Colonic mucosa (tissue), 4 donors: ENCODE data around the gene DERA. TPM values are rescaled to one million over a fixed set of nuclear protein-coding genes. Genes with fewer than 3 reads are reported as not detected.

Experiments used
- DNase-seq: peaks from one replicate; pipeline ENCODE4 v3.0.0-alpha.2; 2020
- H3K27ac ChIP-seq: fragments of 200-600 bp; one replicate; pipeline ENCODE4 v1.8.0; 2021
- H3K27me3 ChIP-seq: fragments of 200-600 bp; one replicate; pipeline ENCODE4 v1.8.0; 2021
- H3K36me3 ChIP-seq: fragments of 200-600 bp; one replicate; pipeline ENCODE4 v1.8.0; 2021
- H3K4me1 ChIP-seq: fragments of 200-600 bp; one replicate; pipeline ENCODE4 v1.8.0; 2021; ENCODE audit warnings: mild to moderate bottlenecking
- H3K4me3 ChIP-seq: fragments of 200-600 bp; one replicate; pipeline ENCODE4 v1.8.0; 2021
- H3K9ac ChIP-seq, 2 donors: one replicate each; pipeline ENCODE4 v1.7.0; 2013; ENCODE audit warnings: control low read depth in 2 of 2, low read depth in 2 of 2, low read length in 2 of 2
- H3K9me3 ChIP-seq: fragments of 200-600 bp; one replicate; pipeline ENCODE4 v1.8.0; 2021
- CTCF ChIP-seq: fragments of 200-600 bp; IDR thresholded peaks from one replicate; pipeline ENCODE4 v1.8.0; 2022; ENCODE audit warnings: antibody characterized with exemption, mild to moderate bottlenecking
- intact Hi-C: fragments of 100-400 bp; cut with DNase I; formaldehyde crosslinking; loops from one replicate; pipeline ENCODE4 v1.14.1; 2022
- total RNA-seq, 2 donors: library from RNA; stranded (reverse); fragmentation: NEBNext Ultra II Directional in 1 of 2; extraction: Animal tissue kit (Norgen Biotek cat#: 25700) in 1 of 2; gene quantifications; one replicate each; pipeline ENCODE4 v1.2.1, GENCODE V29; 2021
- donor health status: healthy.
- donor health status: DM: no; HTN: no; CAD: no.
- donor health status: DM: no; HTN: no; CAD: no.

Gene DERA
- total RNA-seq, 2 donors from 2014 or later, result 44.0 to 61.2 TPM

DNA sequence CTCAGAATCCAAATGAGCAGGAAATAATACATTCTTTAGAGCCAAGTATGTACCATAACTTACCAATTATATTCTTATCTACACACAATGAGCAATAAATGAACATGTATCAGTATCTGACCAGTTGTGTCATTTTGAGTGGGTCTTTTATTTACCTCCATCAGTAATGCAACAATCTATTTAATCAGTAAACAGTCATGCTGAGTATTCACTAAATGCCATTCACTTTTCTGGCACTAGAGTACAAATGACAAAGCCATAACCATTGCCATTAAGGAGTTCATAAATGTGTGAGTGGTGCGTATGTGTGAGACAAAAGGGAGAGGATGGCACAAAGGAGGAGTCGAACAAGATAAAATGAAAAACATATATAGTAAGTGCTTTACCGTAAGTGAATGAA, 30.4 kb upstream of the DERA start:
- intact Hi-C loops, result no loop called here
- H3K4me3 ChIP-seq, result no peak overlapping the region
- H3K27ac ChIP-seq, result no peak overlapping the region
- H3K36me3 ChIP-seq, result no peaks in the 10 kb centered on the region
- no peak overlapping the region for H3K9ac ChIP-seq
- no peaks in the 10 kb centered on the region for H3K9me3 ChIP-seq
- no peak for DNase-seq
- TF ChIP-seq CTCF, result no peak
- no peaks in the 10 kb centered on the region for H3K27me3 ChIP-seq
- H3K4me1 ChIP-seq, result peaks cover 7% of the 10 kb centered on the region

DNA sequence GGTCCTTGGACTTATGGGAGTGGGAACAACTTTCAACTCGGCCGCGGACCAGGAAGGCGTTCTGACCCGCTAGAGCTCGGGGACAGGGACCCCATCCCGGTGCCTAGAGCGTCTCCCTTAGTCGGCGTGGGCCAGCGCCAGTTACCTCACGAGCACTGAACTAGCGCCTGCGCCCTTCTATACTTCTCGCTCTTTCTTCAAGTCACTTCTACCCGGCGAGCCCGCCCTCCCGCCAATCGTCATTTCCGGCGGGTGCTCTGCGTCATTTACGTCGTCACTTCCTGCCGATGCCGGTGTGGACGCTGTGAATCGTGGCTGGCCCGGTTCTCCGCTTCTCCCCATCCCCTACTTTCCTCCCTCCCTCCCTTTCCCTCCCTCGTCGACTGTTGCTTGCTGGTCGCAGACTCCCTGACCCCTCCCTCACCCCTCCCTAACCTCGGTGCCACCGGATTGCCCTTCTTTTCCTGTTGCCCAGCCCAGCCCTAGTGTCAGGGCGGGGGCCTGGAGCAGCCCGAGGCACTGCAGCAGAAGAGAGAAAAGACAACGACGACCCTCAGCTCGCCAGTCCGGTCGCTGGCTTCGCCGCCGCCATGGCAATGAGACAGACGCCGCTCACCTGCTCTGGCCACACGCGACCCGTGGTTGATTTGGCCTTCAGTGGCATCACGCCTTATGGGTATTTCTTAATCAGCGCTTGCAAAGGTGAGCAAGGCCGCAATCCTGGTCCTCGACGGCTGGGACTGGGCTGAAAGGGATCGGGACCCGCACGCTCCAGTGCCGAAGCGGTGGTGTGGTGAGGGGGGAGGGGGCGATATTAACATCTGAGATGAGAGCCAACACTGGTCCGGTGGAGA, 28.8 kb upstream of the DERA start, which contains the start of gene STRAP:
TSS of gene STRAP (plus strand) at position 270 of the 854 bp plus-strand sequence. CDS start at position 591, 321 bp downstream.
- peak within 1 kb of the TSS; percentile 55 for H3K4me3 ChIP-seq
- H3K27me3 ChIP-seq, result no peaks in the 10 kb centered on the region
- peak within 1 kb of the TSS; percentile 97 to 98 for H3K9ac ChIP-seq
- no peaks in the 10 kb centered on the region for H3K9me3 ChIP-seq
- H3K36me3 ChIP-seq, result no peaks in the 10 kb centered on the region
- TF ChIP-seq CTCF, result no peak
- DNase-seq, result peak; percentile 98
- H3K27ac ChIP-seq, result peak within 1 kb of the TSS; percentile 94
- intact Hi-C loops, result no loop called here
- peaks cover 7% of the 10 kb centered on the region for H3K4me1 ChIP-seq

DNA sequence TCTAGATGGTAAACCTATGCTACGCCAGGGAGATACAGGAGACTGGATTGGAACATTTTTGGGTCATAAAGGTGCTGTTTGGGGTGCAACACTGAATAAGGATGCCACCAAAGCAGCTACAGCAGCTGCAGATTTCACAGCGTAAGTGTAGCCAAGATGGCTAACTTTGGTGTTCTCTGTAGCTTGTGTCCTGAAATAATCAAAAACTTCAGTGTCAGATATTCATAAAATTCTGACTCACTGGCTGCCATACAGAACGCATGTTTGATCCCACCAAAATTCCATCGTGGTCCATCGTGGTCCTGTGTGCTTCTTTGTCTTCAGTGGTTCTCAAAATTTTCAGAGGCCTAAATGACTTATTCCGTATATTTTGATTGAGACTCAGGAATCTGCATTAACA, 27.6 kb upstream of the DERA start:
- Histone ChIP-seq H3K9ac (peak overlapping the region in 1 of 2 donors; percentile 98), H3K27ac (no peak overlapping the region), H3K9me3 (no peaks in the 10 kb centered on the region), H3K36me3 (no peaks in the 10 kb centered on the region), H3K4me3 (peak overlapping the region; percentile 55), H3K4me1 (peaks cover 7% of the 10 kb centered on the region), H3K27me3 (no peaks in the 10 kb centered on the region)
- DNase-seq, result no peak
- no peak for TF ChIP-seq CTCF
- intact Hi-C loops, result no loop called here

GRCh38 chr12:15886372-15887042, 24.6 kb upstream of the DERA start:
- no peak overlapping the region for H3K27ac ChIP-seq
- no peak for DNase-seq
- H3K4me1 ChIP-seq, result peaks cover under 1% of the 10 kb centered on the region
- H3K4me3 ChIP-seq, result no peak overlapping the region
- intact Hi-C loops, result no loop called here
- H3K9me3 ChIP-seq, result no peaks in the 10 kb centered on the region
- no peaks in the 10 kb centered on the region for H3K27me3 ChIP-seq
- no peaks in the 10 kb centered on the region for H3K36me3 ChIP-seq
- H3K9ac ChIP-seq, result no peak overlapping the region
- no peak for TF ChIP-seq CTCF

DNA sequence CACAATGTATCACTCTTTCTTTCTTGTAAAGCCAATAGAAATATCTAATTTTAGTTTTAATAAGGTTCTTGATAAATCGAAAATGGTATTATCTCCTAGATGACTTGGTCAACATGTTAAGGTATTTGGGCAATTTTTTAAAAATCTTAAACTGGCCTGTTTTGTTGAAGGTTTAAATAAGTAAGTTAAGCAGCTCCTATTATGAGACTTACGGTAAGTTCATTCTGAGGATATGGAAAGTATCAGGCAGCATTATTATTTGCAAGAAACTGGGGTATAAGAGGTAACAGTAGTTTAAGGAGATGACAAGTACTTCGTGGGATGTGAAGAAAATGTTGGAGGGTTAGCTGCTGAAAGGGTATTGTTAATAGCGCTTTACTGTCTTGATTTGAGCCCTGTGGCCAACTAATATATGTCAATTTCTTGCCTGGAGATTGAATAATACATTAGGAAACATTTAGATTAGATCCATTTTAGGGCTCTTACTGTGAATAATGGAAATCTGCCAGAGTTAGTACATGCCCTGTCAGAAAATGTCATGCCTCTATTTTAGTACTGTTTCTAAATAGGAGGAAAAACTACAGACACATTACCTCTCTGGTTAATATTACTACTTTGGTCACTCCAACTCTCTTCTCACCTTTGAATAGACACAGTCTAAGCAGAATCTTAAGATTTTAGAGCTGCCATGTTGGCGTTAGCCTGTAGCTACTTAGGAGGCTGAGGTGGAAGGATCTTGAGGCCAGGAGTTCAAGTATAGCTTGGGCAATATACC, 23.9 kb upstream of the DERA start:
- Histone ChIP-seq H3K36me3 (no peaks in the 10 kb centered on the region), H3K9me3 (no peaks in the 10 kb centered on the region), H3K27ac (no peak overlapping the region), H3K4me1 (no peaks in the 10 kb centered on the region), H3K9ac (no peak overlapping the region), H3K27me3 (no peaks in the 10 kb centered on the region), H3K4me3 (no peak overlapping the region)
- intact Hi-C loops, result no loop called here
- DNase-seq, result no peak
- TF ChIP-seq CTCF, result no peak
